ENCODE measurements around the gene CCDC40.

Gene CCDC40

GRCh38 chr17:80112471-80113032 lies 76.1 kb downstream of the CCDC40 start:
- in situ Hi-C loops (cut with MboI; ENCODE audit: low sequenced_read_pairs) = no loop called here

GRCh38 chr17:80113033-80113484 lies 76.6 kb downstream of the CCDC40 start:
- in situ Hi-C loops (cut with MboI; ENCODE audit: low sequenced_read_pairs) = no loop called here

- in situ Hi-C loops (cut with MboI; ENCODE audit: low sequenced_read_pairs) = no loop called here
These were observed 78.3 kb downstream of the CCDC40 start for GRCh38 chr17:80114758-80115157.

- in situ Hi-C loops (cut with MboI; ENCODE audit: low sequenced_read_pairs) = no loop called here
These were observed 78.7 kb downstream of the CCDC40 start for GRCh38 chr17:80115159-80115558.

- in situ Hi-C loops (cut with MboI; ENCODE audit: low sequenced_read_pairs) = no loop called here
These were observed 80.0 kb downstream of the CCDC40 start for GRCh38 chr17:80116276-80116920.

- in situ Hi-C loops (cut with MboI; ENCODE audit: low sequenced_read_pairs) = no loop called here
These were observed 80.5 kb downstream of the CCDC40 start for GRCh38 chr17:80116921-80117380.

- in situ Hi-C loops (cut with MboI; ENCODE audit: low sequenced_read_pairs) = no loop called here
These were observed 81.3 kb downstream of the CCDC40 start for GRCh38 chr17:80117491-80118401.

- in situ Hi-C loops (cut with MboI; ENCODE audit: low sequenced_read_pairs) = no loop called here
These were observed 82.3 kb downstream of the CCDC40 start for GRCh38 chr17:80118601-80119270.

GRCh38 chr17:80119271-80119791 lies 82.9 kb downstream of the CCDC40 start:
- in situ Hi-C loops (cut with MboI; ENCODE audit: low sequenced_read_pairs) = no loop called here

GRCh38 chr17:80119839-80120238 lies 83.4 kb downstream of the CCDC40 start:
- in situ Hi-C loops (cut with MboI; ENCODE audit: low sequenced_read_pairs) = no loop called here

GRCh38 chr17:80122026-80122575 lies 85.7 kb downstream of the CCDC40 start:
- in situ Hi-C loops (cut with MboI; ENCODE audit: low sequenced_read_pairs) = no loop called here

GRCh38 chr17:80122926-80123505 lies 86.6 kb downstream of the CCDC40 start:
- in situ Hi-C loops (cut with MboI; ENCODE audit: low sequenced_read_pairs) = no loop called here

GRCh38 chr17:80123791-80124190 lies 87.3 kb downstream of the CCDC40 start:
- in situ Hi-C loops (cut with MboI; ENCODE audit: low sequenced_read_pairs) = no loop called here

- in situ Hi-C loops (cut with MboI; ENCODE audit: low sequenced_read_pairs) = no loop called here
These were observed 88.0 kb downstream of the CCDC40 start for GRCh38 chr17:80124351-80124981.

GRCh38 chr17:80125656-80126448 lies 89.4 kb downstream of the CCDC40 start:
- in situ Hi-C loops (cut with MboI; ENCODE audit: low sequenced_read_pairs) = no loop called here

- in situ Hi-C loops (cut with MboI; ENCODE audit: low sequenced_read_pairs) = no loop called here
These were observed 89.9 kb downstream of the CCDC40 start for GRCh38 chr17:80126449-80126715.

- in situ Hi-C loops (cut with MboI; ENCODE audit: low sequenced_read_pairs) = no loop called here
These were observed 92.6 kb downstream of the CCDC40 start for GRCh38 chr17:80129006-80129565.

GRCh38 chr17:80130992-80131391 lies 94.5 kb downstream of the CCDC40 start:
- in situ Hi-C loops (cut with MboI; ENCODE audit: low sequenced_read_pairs) = no loop called here

Data from HL-60/S4 treated with retinoic acid at 250 ng/mL for 4 days and 3 days (cell line).